HL-60 (cell line): ENCODE data around the gene CLDN3.

Source experiments
- SPI1 ChIP-seq: IDR thresholded peaks from 2 replicates; pipeline ENCODE4 v1.6.1; 2012; ENCODE audit warnings: low read depth, mild to moderate bottlenecking, borderline replicate concordance
- TF ChIP-seq, protein P1 (sequence below): IDR thresholded peaks from one replicate; pipeline ENCODE4 v1.5.1; 2011; ENCODE audit warnings: low read length, control low read depth, inconsistent platforms; ENCODE audit not compliant: insufficient read depth
- TF ChIP-seq, protein P2 (sequence below): IDR thresholded peaks from 2 replicates; pipeline ENCODE4 v1.6.1; 2012; ENCODE audit warnings: low read depth; ENCODE audit not compliant: insufficient replicate concordance

DNA sequence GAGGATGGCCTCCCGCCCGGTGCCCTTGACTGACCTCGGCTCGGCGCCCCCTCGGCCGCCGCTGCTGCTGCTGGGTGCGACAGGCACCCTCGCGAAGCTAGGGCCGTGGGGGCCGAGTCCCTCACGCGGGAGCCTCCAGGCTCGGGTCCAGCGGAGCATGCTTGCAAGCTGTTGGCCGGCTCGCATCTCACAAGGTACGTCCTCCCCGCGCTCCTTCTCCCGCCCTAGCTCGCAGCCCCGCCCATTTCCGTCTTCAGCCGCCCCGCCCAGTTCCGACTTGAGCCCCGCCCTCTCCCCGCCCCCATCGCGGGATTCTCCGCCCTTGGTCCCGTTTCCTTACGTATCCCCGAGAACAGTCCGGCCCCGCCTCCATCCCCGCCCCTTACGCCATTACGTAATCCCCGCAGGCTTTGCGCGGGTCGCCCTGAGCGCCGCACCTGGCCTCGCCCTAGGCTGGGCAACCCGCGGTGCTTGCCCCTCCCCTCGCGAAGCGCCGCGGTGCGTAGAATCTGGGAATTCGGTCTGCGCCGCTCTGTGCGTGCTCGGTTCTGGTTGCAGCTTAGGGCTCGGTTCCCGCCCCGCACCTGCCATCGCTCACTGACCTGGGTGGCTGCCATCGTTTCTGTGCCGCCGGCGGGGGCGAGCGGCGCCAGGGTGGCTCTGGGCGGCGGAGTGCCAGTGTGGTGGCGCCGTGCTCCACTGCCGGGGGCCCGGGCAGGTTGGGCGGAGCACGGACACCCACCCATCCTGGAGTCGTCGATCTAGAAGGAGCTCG lies 31.3 kb downstream of the CLDN3 start, which contains the start of gene ABHD11:
- TF ChIP-seq, protein P1, sequence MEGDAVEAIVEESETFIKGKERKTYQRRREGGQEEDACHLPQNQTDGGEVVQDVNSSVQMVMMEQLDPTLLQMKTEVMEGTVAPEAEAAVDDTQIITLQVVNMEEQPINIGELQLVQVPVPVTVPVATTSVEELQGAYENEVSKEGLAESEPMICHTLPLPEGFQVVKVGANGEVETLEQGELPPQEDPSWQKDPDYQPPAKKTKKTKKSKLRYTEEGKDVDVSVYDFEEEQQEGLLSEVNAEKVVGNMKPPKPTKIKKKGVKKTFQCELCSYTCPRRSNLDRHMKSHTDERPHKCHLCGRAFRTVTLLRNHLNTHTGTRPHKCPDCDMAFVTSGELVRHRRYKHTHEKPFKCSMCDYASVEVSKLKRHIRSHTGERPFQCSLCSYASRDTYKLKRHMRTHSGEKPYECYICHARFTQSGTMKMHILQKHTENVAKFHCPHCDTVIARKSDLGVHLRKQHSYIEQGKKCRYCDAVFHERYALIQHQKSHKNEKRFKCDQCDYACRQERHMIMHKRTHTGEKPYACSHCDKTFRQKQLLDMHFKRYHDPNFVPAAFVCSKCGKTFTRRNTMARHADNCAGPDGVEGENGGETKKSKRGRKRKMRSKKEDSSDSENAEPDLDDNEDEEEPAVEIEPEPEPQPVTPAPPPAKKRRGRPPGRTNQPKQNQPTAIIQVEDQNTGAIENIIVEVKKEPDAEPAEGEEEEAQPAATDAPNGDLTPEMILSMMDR = no peak
- TF ChIP-seq, protein P2, sequence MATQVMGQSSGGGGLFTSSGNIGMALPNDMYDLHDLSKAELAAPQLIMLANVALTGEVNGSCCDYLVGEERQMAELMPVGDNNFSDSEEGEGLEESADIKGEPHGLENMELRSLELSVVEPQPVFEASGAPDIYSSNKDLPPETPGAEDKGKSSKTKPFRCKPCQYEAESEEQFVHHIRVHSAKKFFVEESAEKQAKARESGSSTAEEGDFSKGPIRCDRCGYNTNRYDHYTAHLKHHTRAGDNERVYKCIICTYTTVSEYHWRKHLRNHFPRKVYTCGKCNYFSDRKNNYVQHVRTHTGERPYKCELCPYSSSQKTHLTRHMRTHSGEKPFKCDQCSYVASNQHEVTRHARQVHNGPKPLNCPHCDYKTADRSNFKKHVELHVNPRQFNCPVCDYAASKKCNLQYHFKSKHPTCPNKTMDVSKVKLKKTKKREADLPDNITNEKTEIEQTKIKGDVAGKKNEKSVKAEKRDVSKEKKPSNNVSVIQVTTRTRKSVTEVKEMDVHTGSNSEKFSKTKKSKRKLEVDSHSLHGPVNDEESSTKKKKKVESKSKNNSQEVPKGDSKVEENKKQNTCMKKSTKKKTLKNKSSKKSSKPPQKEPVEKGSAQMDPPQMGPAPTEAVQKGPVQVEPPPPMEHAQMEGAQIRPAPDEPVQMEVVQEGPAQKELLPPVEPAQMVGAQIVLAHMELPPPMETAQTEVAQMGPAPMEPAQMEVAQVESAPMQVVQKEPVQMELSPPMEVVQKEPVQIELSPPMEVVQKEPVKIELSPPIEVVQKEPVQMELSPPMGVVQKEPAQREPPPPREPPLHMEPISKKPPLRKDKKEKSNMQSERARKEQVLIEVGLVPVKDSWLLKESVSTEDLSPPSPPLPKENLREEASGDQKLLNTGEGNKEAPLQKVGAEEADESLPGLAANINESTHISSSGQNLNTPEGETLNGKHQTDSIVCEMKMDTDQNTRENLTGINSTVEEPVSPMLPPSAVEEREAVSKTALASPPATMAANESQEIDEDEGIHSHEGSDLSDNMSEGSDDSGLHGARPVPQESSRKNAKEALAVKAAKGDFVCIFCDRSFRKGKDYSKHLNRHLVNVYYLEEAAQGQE = no peak
- TF ChIP-seq SPI1 = no peak
